ENCODE results near the gene DIPK1B.

- peak in 1 of 12 donors; percentile 15 for TF ChIP-seq CTCF (IDR thresholded peaks at IDR 0.05)
- TF ChIP-seq POLR2A (IDR thresholded peaks at IDR 0.05) = peak in 1 of 2 donors; percentile 89
These were observed 25.3 kb upstream of the DIPK1B start, which contains the start of gene AGPAT2 for GRCh38 chr9:136686794-136687711.
